GM19324 (cell line): ENCODE measurements around the gene NRCAM.

Source experiments
- ATAC-seq: cut with Tn5 transposase; IDR thresholded peaks from one replicate; pipeline ENCODE4 v1.9.1; 2021; ENCODE audit warnings: mild to moderate bottlenecking, moderate library complexity; ENCODE audit not compliant: unreplicated experiment, low FRiP score

Gene NRCAM

DNA sequence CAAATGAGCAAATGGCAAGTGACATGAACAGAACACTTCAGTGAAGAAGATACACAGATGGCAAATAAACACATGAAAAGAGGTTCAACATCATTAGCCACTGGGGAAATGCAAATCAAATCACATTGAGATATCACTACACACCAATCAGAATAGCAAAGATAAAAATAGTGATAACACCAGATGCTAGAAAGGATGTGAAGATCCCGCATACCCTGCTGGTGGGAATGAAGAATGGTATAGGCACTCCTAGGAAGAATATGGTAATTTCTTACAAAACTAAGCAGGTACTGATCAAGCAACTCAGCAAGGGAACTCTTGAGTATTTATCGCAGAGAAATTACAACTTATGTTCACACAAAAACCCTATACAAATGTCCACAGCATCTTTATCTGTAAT lies 337.3 kb downstream of the NRCAM start:
- ATAC-seq = no peak

DNA sequence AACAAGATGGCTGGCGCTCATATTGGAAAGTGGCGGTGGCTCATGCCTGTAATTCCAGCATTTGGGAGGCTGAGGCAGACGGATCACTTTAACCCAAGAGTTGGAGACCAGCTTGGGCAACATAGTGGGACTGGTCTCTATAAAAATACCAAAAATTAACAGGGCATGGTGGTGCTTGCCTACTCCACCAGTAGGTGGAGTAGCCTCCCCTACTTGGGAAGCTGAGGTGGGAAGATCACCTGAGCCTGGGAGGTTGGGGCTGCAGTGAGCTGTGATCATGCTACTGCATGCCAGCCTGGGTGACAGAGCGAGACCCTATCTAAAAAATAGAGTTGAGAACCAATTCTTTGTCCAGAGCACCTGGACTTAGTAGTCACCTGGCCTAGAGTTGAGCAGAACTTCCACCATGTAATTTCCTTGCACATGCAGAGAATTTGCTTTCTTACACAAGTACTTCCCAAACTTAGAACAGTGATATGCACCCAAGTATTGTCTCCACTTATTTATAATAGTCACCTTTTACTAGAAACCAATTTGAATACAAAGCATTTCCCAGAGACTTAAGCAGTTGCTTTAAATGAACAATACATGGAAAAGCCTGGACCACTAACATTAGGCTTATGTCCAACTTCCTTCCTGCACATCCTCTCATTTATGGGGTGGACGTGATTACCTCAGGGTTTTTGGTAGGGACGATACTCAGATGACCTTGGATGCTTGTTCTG lies 342.0 kb downstream of the NRCAM start:
- ATAC-seq = peak; percentile 77

DNA sequence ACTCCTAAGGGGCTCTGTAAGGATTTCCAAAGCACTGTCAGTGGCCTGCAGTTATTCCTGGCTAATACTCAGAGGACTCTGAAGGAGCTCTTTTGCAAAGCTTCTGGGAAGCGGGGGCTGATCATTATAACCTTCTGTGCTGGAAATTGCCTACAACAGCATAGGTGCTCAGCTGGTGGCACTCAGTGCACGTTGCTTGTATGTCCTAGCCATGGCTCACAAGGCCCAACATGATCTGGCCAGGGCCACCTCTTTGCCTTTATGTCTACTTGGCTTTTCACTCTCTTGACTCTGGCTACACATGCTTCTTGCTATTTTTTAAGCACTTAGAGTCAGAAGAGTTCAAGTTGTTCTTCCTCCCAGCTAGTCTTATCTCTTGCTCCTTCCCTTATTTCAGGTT lies 343.6 kb downstream of the NRCAM start:
- no peak for ATAC-seq

DNA sequence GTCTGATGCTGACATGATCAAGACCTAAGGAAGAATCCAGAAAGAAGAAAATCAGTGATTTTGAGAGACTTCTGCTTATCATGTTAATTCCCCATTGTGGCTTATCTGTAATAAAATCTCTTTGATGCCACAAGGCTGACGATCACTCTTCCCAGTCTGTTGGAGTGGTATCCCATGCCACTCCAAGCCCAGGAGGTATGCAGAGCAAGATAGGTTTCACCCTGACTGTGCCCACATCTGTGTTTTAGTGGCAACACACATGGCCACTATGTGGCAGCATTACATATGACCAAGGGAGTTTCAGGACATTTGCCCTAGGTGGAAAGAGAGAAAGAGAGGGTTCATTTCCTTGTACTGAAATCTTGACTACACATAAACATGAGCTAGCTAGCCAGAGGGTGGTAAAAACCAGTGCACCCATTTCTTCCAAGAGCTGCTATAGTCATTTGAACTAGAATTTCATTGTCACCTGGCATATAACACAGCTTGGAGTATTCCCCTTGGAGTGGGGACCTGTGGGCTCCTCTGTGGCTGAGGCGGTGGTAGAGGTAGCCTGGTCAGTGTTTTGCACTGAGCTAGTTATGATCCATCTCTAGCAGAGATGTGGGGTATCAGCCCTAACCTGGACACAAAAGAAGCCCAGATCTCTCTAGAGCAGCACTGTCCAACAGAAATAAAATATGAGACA lies 346.9 kb downstream of the NRCAM start:
- ATAC-seq = peak; percentile 59

DNA sequence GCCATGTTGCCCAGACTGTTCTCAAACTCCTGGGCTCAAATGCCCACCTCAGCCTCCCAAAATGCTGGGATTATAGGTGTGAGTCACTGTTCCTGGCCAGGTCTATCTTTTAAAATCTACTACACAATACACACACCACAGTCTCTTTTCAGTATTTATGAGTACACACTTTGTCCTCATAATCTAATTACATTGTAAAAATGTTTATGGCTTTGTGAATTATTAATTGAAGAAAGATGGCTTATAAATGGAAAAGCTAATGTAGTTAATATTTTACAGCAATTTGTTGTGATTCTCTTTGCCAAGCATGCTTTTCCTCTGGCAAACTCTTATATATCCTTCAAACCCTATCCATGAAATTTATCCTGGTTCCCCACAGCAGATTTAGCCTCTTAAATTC lies 348.1 kb downstream of the NRCAM start:
- no peak for ATAC-seq

- ATAC-seq = no peak
These were observed 351.9 kb downstream of the NRCAM start for GRCh38 chr7:108104324-108104723.

DNA sequence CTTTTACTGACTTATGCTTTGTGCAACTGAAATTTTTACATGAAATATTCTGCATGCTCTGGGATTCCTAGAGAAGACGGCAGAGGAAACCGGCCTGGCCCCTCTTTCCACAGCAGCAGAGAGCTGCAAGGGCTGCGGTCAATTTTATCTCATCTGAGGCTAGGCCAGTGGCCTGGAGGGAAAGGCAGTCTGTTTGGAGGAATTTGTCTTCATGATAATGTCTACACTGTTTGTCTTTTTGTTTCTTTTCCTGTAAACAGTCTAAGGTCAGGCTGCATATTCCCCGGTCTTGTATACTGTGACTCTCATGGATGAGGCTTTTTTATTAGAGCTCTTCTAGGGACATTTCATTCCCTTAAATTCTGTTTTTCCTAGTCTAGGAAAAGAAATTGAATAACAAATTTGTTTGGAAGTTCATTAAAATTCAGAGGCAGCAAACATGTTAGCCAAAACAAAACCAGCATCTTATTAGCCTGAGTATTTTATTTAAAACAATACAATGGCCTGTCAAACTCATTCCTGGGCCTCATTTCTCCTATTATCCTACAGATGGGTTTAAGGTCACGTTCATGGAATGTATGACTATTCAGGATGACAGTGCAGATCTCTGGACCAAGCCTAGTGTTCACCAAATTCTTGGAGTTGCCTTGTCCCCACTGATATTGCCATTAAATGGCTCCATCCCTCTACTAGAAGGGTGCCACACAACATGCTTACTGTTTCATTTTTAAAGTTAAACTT lies 352.5 kb downstream of the NRCAM start:
- no peak for ATAC-seq

GRCh38 chr7:108102671-108103312 lies 353.4 kb downstream of the NRCAM start:
- no peak for ATAC-seq

- no peak for ATAC-seq
These were observed 354.5 kb downstream of the NRCAM start for GRCh38 chr7:108101759-108102158.

- ATAC-seq = no peak
These were observed 356.5 kb downstream of the NRCAM start for GRCh38 chr7:108099713-108100112.

GRCh38 chr7:108097703-108098102 lies 358.5 kb downstream of the NRCAM start:
- ATAC-seq = no peak
